Hematopoietic multipotent progenitor cell treated with erythropoietin and hydrocortisone succinate and interleukin-3 and kit ligand, for 17 days (in vitro differentiated cells): ENCODE data around the gene FRY.
"Not testable (repeated sequence)": the region's sequence is repeated elsewhere in the genome, so short reads cannot be mapped to it uniquely, and the experiment has no call there.

Experiments used
- DNase-seq: peaks from one replicate; pipeline ENCODE4 v3.0.0-alpha.2; 2015; ENCODE audit warnings: low spot score

FRY gene

DNA sequence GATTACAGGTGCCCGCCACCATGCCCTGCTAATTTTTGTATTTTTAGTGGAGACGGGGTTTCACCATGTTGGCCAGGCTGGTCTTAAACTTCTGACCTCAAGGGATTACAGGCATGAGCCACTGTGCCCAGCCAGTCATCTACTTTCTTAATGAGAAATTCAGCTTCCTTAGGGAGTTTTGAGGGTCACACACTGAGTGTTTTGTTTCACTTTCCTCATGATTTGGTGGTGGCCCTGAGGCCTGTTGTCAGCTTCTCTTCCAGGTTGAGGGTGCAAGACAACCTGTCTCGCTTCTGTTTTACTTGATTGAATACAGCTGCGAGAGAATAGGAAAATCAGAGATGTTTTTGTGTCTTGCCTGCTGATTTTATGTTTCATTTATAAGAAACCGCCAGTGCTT, 9.9 kb downstream of the FRY start:
- no peak for DNase-seq

DNA sequence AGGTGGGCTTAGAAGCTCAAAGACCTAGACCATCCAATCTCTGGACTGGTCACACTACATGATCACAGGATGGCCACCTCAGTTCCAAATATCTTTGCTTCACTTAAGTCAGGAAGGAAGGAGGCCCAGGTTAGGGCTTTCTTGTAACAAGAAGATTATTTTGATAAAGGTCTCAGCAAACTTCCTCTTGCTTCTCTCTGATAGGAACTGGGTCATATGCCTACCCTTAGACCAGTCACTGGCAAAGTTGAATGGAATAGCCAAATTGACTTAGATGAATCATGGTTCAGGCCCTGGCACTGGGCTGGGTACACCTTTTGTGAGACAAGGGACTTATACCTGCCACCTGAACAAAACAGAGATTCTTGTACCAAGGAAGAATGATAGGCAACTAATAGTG, 11.0 kb downstream of the FRY start:
- no peak for DNase-seq

DNA sequence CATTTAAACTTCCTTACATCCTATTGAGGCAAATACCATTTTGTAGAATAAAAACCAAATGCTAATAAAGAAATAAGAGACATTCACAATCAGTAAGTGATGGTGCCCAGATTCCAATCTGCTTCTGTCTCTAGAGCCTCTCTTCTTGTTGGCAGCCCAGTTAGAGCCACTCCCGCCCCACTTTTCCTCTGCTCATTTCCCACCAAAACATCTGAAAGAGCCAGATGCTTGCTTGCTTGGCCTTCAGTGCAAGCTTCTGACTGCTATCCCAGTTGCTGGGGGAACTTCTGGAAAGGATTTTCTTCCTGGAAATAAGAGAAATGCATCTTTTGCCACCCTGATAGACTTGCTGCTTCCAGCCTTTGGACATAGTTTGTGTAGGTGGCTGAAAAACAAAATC, 12.9 kb downstream of the FRY start:
- DNase-seq: no peak

DNA sequence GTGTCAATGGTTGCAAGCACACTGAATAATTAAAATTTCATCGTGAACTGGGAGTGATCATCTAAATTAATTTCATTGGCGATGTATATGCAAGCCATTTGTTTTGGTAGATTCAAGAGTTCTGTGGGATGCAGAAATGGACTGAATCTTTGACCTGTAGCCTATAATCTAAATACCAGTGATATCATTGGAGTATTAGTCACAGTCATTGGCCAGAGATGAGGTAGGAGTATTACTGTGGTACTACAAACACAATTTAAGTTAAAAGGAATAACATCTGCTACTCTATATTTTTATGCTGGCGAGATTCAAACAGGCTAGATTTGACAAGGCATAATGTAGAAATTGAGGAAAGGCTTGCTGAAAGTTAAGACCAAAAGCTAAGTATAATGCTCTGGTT, 14.0 kb downstream of the FRY start:
- no peak for DNase-seq

DNA sequence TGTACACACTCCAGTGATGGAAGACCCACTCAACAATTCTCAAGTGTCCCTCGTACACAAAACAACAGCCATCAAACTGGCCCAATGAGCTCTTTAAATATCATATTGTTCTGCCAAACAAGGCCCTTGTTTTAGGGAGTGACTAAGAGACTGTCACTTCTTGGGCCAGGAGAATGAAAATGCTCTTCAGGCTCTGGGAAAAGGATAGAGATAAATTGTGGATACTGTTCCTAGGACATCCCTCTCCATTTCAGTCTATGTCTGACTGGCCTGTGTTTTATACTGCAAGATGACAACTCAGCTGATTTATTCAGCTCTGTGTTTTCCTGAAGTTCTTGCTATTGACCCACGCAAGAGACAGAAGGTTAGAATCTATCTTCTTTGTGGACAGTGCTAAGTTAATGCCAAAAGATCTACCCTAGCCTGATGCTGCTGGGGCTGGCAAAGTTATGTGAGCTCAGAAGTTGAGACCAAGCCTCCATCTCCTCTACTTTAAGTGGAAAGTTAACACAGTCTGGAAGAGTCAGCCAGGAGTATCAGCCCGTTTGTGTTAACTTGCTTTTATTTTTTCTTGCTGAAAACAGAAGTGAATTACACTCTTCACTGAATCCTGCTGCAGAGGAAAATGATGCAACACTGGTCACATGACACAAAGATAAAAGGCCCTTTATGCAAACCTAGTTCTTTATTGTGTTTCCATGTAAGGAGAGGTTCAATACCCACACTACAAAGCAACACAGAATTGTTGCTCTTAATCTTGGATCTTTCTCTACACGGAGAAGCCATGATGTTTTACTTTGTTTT, 14.6 kb downstream of the FRY start:
- no peak for DNase-seq

DNA sequence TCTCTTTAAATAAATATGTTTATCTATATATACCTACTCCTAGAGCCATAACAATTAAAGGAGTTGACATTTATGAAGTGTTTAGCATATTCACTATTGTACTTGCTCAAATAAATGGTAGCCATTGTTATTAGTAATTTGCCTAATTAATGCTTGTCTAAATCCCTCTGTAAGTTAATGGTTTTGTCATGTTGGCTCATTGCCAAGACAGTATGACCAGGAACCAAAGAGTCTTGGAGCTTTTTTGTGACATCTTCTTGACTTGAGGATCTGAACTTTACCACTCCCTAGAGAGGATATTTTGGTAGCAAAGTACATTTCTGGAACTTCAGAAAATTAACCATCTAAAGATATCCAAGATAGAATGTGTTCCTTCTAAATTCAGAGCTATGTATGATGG, 15.5 kb downstream of the FRY start:
- peak; percentile 21 for DNase-seq

DNA sequence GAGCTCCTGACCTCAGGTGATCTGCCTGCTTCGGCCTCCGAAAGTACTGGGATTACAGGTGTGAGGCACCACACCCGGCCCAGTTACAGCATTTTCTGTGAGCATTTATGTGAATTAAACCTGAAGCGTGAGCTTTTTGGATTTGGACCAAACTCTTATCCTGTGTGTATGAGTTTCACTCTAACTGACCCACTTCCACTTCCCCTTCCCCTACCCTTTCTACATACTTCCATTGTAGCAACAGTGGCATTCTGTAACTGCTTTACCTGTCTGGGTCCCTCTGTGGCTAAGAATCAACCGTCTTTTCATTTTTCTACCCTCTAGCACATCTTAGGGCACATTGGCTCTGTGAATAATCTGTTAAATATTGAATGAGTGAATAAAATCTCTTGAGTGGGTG, 16.2 kb downstream of the FRY start:
- no peak for DNase-seq

DNA sequence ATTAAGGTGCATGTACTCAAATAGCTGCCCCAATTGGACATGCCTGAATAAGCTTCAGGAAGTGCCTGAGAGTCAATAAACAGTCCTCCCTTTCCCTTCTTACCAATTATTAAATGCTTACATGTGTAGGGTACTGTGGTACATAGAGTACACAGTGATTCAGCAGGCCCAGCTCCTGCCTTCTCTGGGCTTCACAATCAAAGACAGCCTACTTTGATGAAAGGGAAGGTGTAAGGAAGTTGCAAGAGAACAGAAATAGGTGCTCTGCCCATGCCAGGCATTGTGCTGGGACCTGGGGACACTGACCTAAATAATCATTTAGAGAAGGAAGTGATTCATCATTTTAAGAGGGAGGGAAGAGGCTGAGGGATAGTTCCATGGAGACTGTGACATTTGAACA, 17.2 kb downstream of the FRY start:
- no peak for DNase-seq

DNA sequence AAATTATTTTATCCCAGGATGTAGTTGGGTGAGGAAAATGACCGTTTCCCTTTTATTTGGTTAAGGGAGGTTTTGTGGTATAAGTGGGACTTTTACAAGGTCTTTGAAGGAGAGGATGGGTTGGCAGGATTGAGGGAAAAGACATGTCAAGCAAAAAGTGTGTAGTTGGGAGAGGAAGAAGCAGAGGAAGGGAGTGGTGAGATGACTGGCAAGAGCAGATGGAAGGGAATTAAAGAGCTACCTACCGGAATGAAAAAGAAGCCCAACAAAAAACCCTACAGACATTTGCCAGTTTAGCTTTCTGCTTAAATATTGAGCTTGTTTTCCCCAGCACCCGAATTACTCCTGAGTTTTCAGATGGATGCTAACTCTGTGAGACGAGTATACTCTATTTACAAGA, 19.6 kb downstream of the FRY start:
- DNase-seq: no peak

DNA sequence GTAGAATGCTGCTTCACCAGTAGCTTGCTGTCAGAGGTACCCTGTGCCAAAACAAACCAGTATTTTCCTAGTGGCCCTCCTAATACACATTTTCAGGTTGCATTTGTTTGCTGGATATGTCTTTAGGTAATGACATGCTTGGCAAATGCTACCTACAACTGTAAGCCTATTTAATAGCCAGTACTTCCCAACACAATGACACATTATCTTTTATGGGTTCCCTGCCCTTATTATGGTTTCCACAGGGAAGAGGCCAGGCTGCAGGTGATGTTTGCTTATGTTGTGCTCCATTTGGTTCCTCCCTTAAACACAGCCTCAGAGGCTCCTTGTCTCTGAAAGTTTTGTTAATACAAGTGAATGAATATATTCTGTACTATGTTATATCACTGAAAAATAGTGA, 24.7 kb downstream of the FRY start:
- no peak for DNase-seq

DNA sequence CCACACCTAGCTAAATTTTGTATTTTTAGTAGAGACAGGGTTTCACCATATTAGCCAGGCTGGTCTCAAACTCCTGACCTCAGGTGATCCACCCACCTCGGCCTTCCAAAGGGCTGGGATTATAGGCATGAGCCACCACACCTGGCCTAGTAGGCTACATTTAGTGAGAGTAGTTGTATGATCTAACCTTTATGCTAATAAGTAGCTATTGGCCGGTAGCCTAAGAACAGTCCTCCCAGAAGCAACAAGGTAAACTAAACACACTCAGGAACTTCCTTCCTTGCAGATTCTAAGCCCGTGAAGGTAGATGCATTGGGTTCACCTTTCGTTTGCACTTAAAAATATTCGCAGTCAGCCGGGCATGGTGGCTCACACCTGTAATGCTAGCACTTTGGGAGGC, 25.8 kb downstream of the FRY start:
- DNase-seq: not testable (repeated sequence)

DNA sequence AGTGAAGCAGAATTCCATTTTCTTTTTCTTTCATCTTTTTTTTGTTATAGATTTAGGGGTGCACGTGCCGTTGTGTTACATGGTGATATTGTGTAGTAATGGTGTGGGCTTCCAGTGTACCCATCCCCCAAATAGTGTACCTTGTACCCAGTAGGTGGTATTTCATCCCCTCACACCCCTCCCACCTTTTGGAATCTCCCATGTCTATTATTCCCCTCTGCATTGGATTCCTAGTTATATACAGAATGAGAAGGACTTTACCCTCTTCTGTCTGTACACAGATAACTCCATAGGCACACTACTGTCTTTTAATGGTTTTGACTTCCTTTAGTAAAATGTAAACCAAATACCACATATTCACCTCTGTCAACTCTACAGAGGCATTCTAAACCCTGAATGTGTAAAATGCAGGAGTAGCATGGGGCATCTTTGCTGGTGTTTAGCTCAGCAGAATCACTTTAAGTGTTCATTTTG, 28.0 kb downstream of the FRY start:
- DNase-seq: no peak

DNA sequence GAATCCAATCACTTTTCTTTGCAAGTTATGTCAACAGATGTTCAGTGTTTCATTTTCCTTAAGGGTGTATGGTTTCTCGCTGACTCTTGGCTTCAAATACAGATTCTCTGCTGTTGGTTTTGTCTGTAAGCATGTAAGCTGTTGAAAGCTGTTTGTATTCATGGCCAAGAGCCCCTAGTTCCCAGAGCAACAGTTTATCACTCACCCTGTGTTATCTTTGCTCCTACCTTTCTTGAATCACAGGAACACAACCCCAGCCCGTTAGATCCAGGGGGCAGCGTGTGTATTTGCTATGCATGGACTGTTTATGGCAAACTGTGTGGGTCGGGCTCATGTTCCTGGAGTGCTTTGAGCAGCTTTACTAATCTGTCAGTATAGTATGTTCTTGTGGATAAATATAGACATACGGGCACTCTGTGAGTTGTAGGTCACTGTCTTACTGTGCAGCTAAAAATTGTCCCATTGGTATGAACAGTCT, 28.9 kb downstream of the FRY start:
- no peak for DNase-seq

DNA sequence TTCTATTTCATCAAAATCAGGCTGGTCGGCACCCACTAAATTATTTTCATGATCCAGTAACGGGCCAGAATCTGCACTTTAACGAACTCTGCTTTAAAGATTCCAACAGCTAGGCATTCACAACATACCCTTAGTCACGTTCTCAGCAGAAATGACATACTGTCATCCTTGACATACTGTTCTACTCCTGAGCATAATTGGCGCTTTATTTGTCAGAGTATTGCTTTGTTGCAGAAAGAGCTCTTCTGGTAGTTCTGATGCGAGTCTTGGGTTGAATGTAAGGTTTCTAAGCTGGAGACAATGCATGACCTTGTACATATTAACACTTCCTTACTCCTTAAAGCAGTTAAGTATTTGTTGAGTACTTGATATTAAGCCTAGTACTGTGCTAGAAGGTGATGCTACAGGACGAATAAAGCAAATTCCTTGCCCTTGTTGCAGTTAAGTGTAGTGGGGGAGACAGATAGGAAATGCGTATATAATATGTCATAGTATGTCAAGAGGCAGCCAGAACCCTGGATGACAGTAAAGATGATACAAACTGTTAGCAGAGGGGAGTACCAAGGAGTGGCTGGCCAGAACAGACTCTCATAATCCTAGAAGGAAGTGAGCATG, 32.2 kb downstream of the FRY start:
- no peak for DNase-seq

DNA sequence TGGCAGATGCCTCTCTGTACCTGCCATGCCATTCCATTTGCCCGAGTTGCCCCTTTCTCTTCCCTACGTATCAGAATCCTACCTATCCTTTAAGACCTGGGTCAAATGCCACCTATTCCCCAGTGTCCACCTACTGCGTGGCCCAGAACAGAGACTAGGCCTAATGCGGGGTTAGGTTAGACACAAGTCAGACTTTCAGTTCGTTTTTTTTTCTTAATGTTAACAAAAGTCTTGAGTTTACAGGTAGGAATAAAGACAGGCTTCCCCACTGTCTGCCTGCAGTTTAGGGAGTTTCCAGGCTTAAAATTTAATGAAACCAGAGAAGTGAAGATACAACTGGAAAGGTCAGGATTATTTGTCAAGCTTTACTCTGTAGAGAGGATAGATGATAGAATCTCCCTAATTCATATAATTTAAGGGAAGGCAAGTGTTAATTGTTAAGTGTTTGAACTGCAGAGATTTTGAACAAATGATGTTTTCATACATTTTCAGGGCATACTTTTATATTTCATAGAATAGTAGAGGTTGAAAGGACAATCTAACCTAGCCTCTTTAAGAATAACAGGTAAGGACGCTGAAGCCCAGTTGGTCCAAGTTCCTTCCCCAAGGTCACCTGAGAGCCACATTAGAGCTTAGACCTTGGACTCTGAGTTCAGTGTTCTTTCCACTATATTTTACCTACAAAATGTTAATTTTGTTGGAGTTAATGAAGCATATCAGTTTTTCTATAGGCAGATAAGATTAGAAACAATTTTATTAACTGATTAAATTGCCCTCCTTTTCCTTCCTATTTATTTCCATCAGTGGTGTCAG, 35.8 kb downstream of the FRY start:
- DNase-seq: no peak

DNA sequence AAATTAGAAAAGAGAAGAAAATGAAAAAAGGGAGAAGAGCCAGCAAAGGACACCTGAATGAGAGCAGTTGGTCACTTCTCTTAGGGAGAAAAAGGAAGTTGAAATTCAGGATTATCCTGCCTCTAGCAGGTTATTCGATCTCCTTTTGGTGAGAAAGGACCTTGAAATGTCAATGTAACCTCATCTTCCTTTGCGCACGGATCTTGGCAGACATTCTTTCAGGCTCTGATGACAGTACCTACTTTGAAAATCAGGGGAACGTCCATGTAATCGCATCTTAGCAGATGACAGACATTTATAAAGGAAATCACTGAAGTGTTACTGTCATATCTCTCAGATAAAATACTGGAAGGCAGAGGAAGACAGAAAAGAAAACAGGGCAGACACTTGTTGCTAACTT, 36.7 kb downstream of the FRY start:
- DNase-seq: no peak

DNA sequence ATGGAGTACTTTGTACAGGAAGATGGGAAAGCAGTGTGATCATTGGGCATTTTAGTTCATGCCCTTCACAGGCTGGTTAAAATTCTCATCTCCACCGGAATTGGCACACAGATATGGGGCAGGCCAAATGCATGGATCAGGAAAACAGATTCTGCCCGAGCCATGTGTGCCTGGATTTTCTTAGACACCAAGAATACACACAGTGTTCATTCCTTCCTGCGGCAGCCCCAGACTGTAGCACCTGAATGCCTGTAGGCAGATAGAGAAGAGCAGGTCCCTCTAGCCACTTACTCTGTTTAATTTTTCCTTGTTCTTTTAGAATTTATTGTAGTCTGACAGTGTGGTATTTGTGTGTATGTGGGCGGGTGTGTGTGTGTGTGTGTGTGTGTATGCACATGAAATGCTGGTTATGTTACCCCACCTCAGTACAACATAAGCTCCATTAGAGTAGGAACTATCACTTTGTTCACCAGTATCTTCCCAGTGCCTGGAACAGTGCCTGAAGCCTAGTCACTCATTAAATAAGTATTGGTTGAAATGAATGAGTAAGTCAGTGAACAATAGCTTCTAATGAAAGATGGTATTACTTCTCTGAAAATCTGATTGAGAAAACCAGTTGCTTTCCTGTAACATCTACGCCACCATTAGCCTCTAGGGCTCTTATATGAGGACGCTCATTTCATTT, 41.7 kb downstream of the FRY start:
- no peak for DNase-seq

DNA sequence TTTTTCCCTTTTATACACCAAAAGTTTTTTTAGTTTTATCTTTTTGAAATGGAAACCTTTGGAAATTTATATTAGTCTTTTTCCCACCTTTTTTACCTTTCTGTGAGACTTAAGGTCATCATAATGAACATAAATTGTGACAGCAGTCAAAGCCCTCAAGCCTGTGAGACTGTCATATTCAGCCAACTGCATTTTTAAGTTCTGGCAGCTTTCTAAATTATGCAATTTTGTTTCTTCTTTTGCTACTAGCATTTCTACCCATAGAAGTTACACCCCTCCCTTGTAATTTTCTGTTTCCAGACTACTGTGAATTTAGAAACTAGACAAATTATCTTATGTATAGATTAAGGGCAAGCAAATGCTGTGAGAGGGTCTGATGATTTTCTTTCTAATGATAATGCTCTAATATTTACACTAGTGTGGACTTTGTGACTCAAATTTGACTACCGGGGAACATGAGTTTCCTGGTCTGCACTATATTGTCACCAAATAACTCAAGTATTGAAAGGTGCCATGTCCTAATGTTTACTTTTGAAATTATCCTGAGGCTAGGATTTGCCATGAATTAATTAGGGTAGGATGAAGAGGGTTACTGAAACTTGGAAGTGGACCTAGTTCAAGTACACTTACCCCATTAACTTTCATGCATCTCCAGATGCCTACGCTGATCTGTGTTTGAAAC, 43.7 kb downstream of the FRY start:
- no peak for DNase-seq

DNA sequence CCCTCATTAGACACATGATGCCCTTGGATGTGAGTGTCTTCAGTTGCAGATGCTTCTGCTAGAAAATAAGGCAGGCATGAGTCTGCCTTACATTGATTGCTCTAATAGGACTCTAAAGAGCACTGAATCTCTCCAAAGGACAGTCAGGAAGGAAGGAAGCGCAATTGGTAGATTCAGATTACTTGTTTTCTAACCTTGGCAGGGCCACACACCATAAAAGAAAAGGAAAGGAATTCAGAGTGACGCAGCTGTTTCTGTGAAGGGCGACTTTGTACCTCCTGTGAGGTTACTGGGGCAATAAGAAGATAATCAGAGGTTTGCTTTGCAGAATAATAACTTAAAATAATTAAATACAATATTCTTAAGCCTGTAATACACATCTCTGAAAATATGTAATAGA, 48.0 kb downstream of the FRY start:
- DNase-seq: no peak

DNA sequence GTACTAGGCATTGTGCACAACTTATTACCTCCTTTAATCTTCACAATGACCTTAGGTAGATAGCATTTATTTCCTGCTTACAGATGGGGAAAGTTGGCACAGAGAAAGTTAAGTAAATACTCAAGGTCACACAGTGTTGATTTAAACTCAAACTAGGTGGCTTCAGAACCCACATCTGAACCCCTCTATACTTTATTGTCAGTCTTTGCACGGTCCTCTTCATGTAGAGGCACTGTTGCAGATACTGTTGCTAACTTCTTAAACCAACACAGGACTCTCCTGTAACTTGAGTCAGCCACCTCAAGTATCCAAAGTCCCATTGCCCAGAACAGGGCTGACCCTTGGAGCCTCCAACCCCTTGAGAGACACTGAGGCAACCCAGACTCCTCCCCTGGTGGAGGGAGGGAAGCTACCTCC, 48.8 kb downstream of the FRY start:
- DNase-seq: no peak

DNA sequence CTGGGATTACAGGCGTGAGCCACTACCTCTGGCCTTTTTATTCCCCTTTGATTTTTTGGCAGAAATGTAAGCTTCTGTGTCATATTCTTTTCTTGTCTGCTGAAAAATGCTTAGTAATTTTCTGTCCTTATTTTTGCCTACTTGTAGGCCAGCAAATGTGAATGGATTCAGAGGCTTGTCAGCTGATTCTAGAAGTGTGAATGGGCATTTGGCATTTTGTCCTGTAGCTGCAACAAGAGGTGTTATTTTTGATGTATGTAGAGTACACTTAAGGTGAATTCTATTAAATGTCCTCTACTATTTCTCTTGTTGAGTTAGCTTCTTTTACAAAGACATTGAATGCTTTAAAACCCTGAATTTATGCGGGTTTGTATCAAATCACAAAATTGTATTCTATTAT, 50.0 kb downstream of the FRY start:
- no peak for DNase-seq

DNA sequence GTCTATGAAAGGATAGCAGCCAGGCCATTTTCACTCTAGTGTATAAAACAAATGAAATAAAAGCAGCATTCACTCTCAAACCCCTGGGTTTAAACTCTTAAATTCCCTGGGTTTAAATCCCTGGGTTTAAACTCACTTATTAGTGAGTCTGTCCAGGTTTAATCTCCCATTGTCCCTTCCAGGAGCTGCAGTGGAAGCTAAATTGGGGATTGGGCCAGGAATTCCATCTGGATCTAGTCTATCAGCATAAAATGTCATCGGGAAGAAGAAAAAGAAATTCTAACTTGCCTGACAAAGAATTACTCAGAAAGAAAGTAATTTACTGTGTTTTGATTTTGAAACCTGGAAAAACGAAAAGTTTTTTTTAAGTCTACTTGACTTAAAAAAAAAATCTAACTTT, 54.8 kb downstream of the FRY start:
- DNase-seq: no peak
